HG03135 (cell line): ENCODE data around the gene CMYA5.
"Not testable (repeated sequence)": the region's sequence is repeated elsewhere in the genome, so short reads cannot be mapped to it uniquely, and the experiment has no call there.

ENCODE experiments used
- ATAC-seq: cut with Tn5 transposase; IDR thresholded peaks from one replicate; pipeline ENCODE4 v1.9.1; 2021; ENCODE audit warnings: mild to moderate bottlenecking, moderate library complexity; ENCODE audit not compliant: unreplicated experiment

The CMYA5 gene

GRCh38 chr5:79746642-79747569 lies 57.3 kb downstream of the CMYA5 start:
- ATAC-seq, result no peak

GRCh38 chr5:79750611-79751510 lies 61.2 kb downstream of the CMYA5 start:
- ATAC-seq, result no peak

- ATAC-seq, result no peak
These were observed 63.5 kb downstream of the CMYA5 start for GRCh38 chr5:79753092-79753491.

DNA sequence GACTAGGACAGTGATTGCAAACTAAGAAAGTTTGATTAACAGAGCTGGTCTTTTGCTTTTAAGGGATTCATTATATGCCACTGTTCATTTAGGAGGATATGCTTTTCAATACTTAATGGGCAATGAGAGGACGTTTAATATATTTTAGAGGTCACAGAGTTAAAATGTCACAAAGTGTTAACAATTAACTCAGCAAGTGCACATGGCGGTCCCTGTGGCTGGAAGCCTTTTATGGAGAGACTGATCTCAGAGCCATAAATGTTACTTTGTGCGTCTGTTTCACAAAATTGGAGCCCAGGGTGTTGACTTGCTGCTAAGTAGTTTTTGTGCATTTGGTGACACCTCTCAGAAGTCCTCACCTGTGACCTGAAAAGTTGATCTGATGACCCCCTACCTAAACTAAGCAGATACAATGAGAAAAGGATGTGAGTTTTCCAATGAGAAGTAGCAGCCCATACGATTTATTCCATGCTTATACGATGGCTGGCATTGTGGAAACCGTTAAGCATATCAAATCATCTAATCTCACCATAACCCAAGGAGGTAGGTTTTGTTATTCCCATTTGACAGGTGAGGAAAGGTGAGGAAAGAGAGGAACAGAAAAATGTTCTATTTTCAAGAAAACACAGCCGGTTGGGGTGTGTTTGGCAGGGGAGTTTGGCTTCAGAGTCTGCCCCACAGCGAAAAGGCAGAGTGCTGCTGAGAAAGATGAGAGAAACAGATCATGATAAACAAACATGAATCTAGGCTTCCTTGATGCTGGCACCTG lies 64.4 kb downstream of the CMYA5 start:
- no peak for ATAC-seq

DNA sequence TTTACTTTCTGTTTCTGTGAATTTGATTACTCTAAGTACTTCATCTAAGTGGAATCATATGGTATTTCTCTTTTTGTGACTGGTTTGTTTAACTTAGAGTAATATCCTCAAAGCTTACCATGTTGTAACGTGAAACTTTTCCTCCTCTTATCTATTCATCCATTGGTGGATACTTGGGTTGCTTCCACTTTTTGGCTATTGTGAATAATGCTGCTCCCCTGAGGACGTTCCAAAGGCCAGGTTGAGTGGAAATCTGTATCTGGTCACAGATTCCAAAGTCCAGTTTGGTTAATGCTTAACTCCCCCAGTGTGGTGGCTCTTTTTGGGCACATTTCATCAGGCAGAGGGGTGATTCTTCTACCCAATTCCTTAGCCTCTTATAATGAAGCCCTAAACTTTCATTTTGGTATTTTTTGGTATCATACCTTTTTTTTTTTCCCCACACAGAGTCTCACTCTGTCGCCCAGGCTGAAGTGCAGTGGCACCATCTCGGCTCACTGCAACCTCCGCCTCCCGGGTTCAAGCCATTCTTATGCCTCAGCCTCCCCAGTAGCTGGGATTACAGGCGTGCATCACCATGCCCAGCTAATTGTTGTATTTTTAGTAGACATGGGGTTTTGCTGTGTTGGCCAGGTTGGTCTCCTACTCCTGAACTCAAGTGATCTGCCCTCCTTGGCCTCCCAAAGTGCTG lies 65.4 kb downstream of the CMYA5 start:
- ATAC-seq, result no peak

GRCh38 chr5:79756076-79756475 lies 66.4 kb downstream of the CMYA5 start:
- ATAC-seq, result no peak

GRCh38 chr5:79759436-79759835 lies 69.8 kb downstream of the CMYA5 start:
- ATAC-seq, result no peak

DNA sequence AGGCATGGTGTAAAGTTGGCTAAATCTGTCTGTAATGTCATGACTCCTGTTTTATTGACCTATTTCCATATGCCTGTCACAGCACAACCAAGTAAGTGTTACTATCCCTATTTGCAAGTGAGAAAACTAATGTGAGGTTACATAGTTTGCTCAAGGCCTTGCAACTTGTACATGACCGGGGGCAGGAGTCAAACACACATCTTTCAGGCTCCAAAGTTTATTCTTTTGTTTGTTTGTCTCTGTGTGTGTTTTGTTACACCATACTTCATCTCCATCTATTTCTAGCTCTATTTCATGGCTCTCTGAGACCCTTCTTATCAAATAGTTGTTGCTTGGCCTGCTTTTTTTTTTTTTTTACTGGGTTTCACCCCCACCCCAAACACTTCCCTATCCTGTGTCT lies 70.2 kb downstream of the CMYA5 start:
- no peak for ATAC-seq

DNA sequence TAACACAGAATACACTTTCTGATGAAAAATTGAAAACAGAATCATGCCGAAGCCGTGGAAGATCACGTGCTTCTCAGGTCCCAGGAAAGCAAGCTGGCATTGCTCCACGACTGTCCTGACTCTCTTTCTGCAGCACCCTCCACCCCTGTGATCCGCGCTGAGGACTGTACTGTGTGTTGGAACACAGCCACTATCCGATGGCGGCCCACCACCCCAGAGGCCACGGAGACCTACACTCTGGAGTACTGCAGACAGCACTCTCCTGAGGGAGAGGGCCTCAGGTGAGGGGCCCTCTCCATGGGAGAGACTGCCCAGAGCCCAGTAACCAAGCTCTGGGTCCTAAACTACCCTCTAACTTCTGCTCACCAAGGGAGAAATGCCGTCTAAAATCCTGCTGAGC lies 73.3 kb downstream of the CMYA5 start:
- ATAC-seq, result no peak

DNA sequence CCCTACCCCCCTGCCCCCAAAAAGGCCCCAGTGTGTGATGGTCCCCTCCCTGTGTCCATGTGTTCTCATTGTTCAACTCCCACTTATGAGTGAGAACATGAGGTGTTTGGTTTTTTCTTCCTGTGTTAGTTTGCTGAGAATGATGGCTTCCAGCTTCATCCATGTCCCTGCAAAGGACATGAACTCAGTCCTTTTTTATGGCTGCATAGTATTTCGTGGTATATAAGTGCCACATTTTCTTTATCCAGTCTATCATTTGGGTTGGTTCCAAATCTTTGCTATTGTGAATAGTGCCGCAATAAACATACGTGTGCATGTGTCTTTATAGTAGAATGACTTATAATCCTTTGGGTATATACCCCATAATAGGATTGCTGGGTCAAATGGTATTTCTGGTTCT lies 74.5 kb downstream of the CMYA5 start:
- not testable (repeated sequence) for ATAC-seq

GRCh38 chr5:79771387-79771786 lies 81.8 kb downstream of the CMYA5 start:
- ATAC-seq, result no peak

- ATAC-seq, result no peak
These were observed 83.0 kb downstream of the CMYA5 start for GRCh38 chr5:79772651-79773050.

- no peak for ATAC-seq
These were observed 84.0 kb downstream of the CMYA5 start for GRCh38 chr5:79773612-79774011.

- no peak for ATAC-seq
These were observed 84.7 kb downstream of the CMYA5 start for GRCh38 chr5:79774171-79774854.

- no peak for ATAC-seq
These were observed 85.2 kb downstream of the CMYA5 start for GRCh38 chr5:79774855-79775237.

- ATAC-seq, result not testable (repeated sequence)
These were observed 95.1 kb downstream of the CMYA5 start for GRCh38 chr5:79784741-79785140.

- ATAC-seq, result no peak
These were observed 96.3 kb downstream of the CMYA5 start for GRCh38 chr5:79785983-79786382.

GRCh38 chr5:79787448-79787847 lies 97.8 kb downstream of the CMYA5 start:
- ATAC-seq, result no peak

DNA sequence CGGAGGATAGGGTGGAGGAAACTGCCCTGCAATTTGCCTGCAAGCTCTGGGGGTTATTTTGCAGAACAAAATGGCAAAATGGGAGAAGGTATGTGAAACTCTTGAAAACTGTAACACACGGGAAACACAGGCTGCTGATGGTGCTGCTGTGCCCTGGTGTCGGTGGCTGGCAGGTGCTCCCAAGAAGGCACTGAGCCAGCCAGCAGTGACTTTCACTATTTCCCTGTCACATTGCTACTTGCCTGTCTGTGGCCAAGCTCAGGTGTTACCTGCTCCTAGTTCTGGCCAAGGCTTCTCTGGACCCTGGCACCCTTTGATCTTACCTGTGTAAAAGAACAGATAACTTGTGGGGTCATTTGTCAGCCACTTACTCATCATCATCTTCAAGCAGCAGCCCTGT lies 102.2 kb downstream of the CMYA5 start:
- ATAC-seq, result no peak

DNA sequence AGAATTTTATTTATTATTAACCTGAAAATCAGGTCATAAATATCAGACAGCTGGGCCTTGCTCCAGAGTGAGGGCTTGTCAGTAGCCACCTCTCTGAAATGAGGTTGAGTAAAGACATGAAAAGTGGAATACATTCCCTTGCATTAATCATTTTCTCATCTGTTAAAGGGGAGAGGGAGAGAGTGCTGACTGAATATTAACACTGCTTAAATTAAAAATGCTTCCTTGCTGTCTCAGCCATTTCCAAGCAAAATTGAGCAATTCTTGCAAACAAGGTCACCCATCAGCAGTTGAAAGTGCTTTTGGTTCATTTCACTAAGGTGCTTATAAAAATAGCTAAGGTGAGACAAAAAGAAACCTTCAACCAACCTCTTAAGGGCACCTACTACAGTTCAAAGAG lies 102.8 kb downstream of the CMYA5 start:
- ATAC-seq, result no peak
